Activated naive CD4-positive, alpha-beta T cell treated with Interleukin-2 at 50 U/mL for 16 hours (primary cell): Measurements from ENCODE around the gene STAM2.
A peak's percentile ranks its signal among the peaks of the same experiment; 100 is the strongest.
"Not testable (repeated sequence)": the region's sequence is repeated elsewhere in the genome, so short reads cannot be mapped to it uniquely, and the experiment has no call there.

Experiments used
- DNase-seq: peaks from one replicate; pipeline ENCODE4 v3.0.0-alpha.2; 2020

The STAM2 gene

GRCh38 chr2:152175368-152176112 is at the start of gene STAM2:
Gene STAM2, minus strand, starts transcription at chr2:152175763. Its CDS starts 121 bp downstream, at chr2:152175642.
- peak; percentile 94 for DNase-seq

- DNase-seq, result no peak
Measured at GRCh38 chr2:152223977-152224376, 48.4 kb upstream of the STAM2 start.

- no peak for DNase-seq
Measured at GRCh38 chr2:152222975-152223637, 47.5 kb upstream of the STAM2 start.

- no peak for DNase-seq
Measured at GRCh38 chr2:152221839-152222238, 46.3 kb upstream of the STAM2 start.

- no peak for DNase-seq
Measured at GRCh38 chr2:152219077-152219828, 43.7 kb upstream of the STAM2 start.

- DNase-seq, result no peak
Measured at GRCh38 chr2:152201466-152201830, 25.9 kb upstream of the STAM2 start.

- no peak for DNase-seq
Measured at GRCh38 chr2:152200565-152201465, 25.3 kb upstream of the STAM2 start.

GRCh38 chr2:152200101-152200500 is 24.5 kb upstream of the STAM2 start:
- DNase-seq, result no peak

- no peak for DNase-seq
Measured at GRCh38 chr2:152198499-152198898, 22.9 kb upstream of the STAM2 start.

- DNase-seq, result not testable (repeated sequence)
Measured at GRCh38 chr2:152197508-152198284, 22.1 kb upstream of the STAM2 start.

GRCh38 chr2:152189622-152190495 is 14.3 kb upstream of the STAM2 start:
- no peak for DNase-seq

- not testable (repeated sequence) for DNase-seq
Measured at GRCh38 chr2:152186808-152187207, 11.2 kb upstream of the STAM2 start.

GRCh38 chr2:152186262-152186661 is 10.7 kb upstream of the STAM2 start:
- DNase-seq, result no peak

GRCh38 chr2:152183401-152184073 is 8.0 kb upstream of the STAM2 start:
- DNase-seq, result no peak

- not testable (repeated sequence) for DNase-seq
Measured at GRCh38 chr2:152177667-152178066, 2.1 kb upstream of the STAM2 start.

GRCh38 chr2:152176113-152176714 is 651 bp upstream of the STAM2 start:
- no peak for DNase-seq

- DNase-seq, result no peak
Measured at GRCh38 chr2:152175012-152175367, 573 bp downstream of the STAM2 start.

- no peak for DNase-seq
Measured at GRCh38 chr2:152174574-152174973, 989 bp downstream of the STAM2 start.

- no peak for DNase-seq
Measured at GRCh38 chr2:152173831-152174230, 1.7 kb downstream of the STAM2 start.
